CD4-positive, alpha-beta T cell treated with Interleukin-2 at 100 ng/mL for 4 hours (primary cell): Measurements from ENCODE around the gene CORT.
"Not testable (repeated sequence)": the region's sequence is repeated elsewhere in the genome, so short reads cannot be mapped to it uniquely, and the experiment has no call there.

Experiments used
- DNase-seq: peaks from one replicate; pipeline ENCODE4 v3.0.0-alpha.2; 2020; ENCODE audit warnings: low spot score

Gene CORT

GRCh38 chr1:10449751-10450150 lies at the start of gene CORT:
Gene CORT, plus strand, starts transcription at chr1:10450031. Its CDS starts 193 bp downstream, at chr1:10450224.
- no peak for DNase-seq

- DNase-seq, result no peak
Observed at GRCh38 chr1:10401281-10401680, 48.5 kb upstream of the CORT start.

- DNase-seq, result no peak
Observed at GRCh38 chr1:10402729-10403274, 47.0 kb upstream of the CORT start.

GRCh38 chr1:10407201-10407600 lies 42.6 kb upstream of the CORT start:
- no peak for DNase-seq

- peak; percentile 4 for DNase-seq
Observed at GRCh38 chr1:10415211-10415930, 34.5 kb upstream of the CORT start.

- not testable (repeated sequence) for DNase-seq
Observed at GRCh38 chr1:10415967-10416366, 33.9 kb upstream of the CORT start.

- not testable (repeated sequence) for DNase-seq
Observed at GRCh38 chr1:10418741-10419140, 31.1 kb upstream of the CORT start.

GRCh38 chr1:10419351-10419750 lies 30.5 kb upstream of the CORT start:
- no peak for DNase-seq

GRCh38 chr1:10421637-10422036 lies 28.2 kb upstream of the CORT start:
- no peak for DNase-seq

GRCh38 chr1:10424034-10424433 lies 25.8 kb upstream of the CORT start:
- no peak for DNase-seq

GRCh38 chr1:10424651-10425050 lies 25.2 kb upstream of the CORT start:
- no peak for DNase-seq

- DNase-seq, result not testable (repeated sequence)
Observed at GRCh38 chr1:10425826-10426534, 23.9 kb upstream of the CORT start.

- DNase-seq, result not testable (repeated sequence)
Observed at GRCh38 chr1:10426535-10426848, 23.3 kb upstream of the CORT start.

GRCh38 chr1:10428984-10429383 lies 20.8 kb upstream of the CORT start:
- no peak for DNase-seq

GRCh38 chr1:10429868-10430215 lies 20.0 kb upstream of the CORT start:
- peak; percentile 29 for DNase-seq

- peak; percentile 90 for DNase-seq
Observed at GRCh38 chr1:10430216-10431069, 19.4 kb upstream of the CORT start, which contains the start of gene CENPS. Gene CENPS, plus strand, starts transcription at chr1:10430433. Its CDS starts 85 bp downstream, at chr1:10430518.

- DNase-seq, result no peak
Observed at GRCh38 chr1:10431070-10431730, 18.6 kb upstream of the CORT start.

GRCh38 chr1:10432910-10433700 lies 16.7 kb upstream of the CORT start:
- DNase-seq, result no peak

- DNase-seq, result no peak
Observed at GRCh38 chr1:10433790-10434189, 16.0 kb upstream of the CORT start.

- DNase-seq, result no peak
Observed at GRCh38 chr1:10434590-10434989, 15.2 kb upstream of the CORT start.

GRCh38 chr1:10437052-10437451 lies 12.8 kb upstream of the CORT start:
- DNase-seq, result no peak
